ENCODE measurements around the gene CNTNAP3B.
"Not testable (repeated sequence)": the region's sequence is repeated elsewhere in the genome, so short reads cannot be mapped to it uniquely, and the experiment has no call there.

CNTNAP3B gene

GRCh38 chr9:42129073-42129729 lies at the start of gene CNTNAP3B:
Gene CNTNAP3B (minus strand): TSS chr9:42129426. CDS start chr9:42129094, 332 bp downstream.
- in situ Hi-C loops (cut with MboI; ENCODE audit: low pct_unique_long_range_greater_than_20kb, low sequenced_read_pairs, unreplicated experiment); DNase-seq (ENCODE audit: low spot score): not testable (repeated sequence)

DNA sequence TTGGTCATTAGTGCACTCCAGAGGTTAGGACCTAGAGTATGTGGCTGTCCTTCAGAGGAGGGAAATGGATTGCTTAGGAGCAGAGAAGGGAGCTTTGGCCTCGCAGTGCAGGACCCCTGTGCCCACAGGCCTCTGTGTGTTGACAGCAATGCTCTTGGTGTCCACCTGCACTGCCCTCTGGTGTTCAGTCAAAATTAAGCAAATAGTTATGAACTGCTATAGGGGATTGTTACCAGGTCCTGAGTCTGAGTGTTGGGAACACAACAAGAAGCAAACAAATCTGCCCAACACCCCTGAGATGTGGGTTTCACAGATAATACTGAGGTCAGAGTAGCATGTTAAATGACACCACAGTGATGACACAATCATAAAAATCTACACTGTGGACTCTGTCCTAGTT lies 31.1 kb upstream of the CNTNAP3B start:
- DNase-seq (ENCODE audit: low spot score); in situ Hi-C loops (cut with MboI; ENCODE audit: low pct_unique_long_range_greater_than_20kb, low sequenced_read_pairs, unreplicated experiment): not testable (repeated sequence)

DNA sequence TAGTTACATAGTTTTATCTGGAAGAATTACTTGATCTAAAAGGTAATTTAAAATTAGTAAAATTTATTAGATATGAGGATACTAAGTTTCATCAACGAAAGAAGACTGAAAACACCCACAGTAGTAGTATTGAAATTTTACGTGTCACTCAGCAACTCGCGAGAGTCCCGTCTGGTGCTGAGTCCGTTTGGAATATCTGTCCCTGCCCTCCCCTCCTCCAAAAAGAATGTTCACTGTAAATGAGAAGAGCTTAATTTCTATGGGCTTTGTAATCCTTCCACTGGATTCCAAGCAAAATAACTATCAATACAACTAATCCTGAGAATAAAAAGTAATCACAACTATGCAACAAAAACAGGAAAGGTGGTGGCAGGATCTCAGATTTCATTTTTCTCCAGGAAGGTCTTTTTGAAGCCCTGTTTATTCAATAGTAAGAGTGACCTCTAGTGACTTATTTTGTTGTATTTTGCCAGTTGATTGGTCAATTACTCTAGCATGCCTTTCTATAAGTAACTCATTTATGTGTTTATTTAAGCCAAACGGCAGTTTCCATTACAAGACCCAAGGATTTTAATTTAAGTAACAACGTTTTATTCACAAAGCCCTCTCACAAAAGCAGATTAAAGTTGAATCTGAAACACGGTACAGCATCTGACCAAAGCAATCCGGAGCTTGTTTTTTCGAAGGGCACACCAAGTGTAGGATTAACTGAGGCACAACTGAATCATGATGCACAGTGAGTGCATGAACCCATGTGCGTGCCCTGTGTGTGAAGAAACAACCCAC lies 2.0 kb downstream of the CNTNAP3B start:
- DNase-seq (ENCODE audit: low spot score); in situ Hi-C loops (cut with MboI; ENCODE audit: low pct_unique_long_range_greater_than_20kb, low sequenced_read_pairs, unreplicated experiment): not testable (repeated sequence)

DNA sequence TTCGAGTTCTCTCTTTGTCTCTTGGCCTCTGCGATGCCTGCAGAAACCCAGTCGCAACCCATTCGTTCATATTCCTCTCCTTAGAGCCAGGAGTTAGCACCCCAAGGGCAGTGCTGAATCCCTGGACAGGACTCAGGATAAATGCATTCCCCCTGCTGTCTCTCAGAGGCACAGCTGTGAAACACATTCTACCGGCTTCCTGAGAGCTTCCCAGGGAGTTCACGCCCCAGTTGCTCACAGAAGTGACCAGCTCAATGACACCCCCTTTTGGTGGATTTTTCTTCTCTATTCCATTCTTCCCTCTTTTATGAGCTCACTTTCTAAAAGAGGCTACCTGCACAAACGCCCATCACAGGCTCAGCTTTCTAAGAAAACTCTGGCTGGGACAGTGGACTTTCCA lies 8.2 kb downstream of the CNTNAP3B start:
- in situ Hi-C loops (cut with MboI; ENCODE audit: low pct_unique_long_range_greater_than_20kb, low sequenced_read_pairs, unreplicated experiment); DNase-seq (ENCODE audit: low spot score): not testable (repeated sequence)

DNA sequence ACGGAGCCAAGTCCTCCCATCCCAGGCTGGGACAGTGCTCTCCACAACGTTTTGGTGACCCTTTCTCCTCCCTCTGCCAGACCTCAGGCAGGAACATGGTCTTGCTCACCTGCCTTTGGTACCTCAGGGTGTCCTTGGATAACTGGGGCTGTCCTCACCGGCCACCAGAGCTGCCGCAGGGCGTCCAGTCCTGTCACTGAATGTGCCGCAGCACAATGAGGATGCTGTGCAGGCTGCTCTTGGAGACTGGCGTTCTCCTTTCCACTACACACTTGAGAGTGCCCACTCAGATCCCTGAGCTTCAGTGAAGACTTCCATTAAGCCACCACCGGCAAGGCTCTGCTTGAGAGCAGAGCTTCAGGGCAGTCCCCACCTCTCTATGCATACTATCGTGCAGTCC lies 33.3 kb downstream of the CNTNAP3B start:
- DNase-seq (ENCODE audit: low spot score); in situ Hi-C loops (cut with MboI; ENCODE audit: low pct_unique_long_range_greater_than_20kb, low sequenced_read_pairs, unreplicated experiment): not testable (repeated sequence)

DNA sequence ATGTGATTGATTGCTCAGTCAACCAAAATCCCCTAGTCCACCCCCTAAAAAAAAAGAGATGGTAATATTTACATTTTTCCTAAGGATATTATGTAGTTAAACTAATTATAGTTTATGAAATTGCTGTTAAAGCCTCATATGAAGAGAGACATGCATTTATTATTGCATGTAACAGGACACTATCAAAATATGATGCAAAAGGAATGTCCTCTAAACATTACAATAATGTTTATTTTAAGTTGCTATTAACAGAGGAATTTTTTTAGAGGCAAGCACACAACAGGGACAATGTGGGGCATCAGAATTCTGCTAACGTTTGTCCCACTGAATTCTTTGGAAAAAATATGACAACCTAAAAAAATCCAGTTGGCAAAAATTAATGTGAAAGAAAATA lies 44.7 kb downstream of the CNTNAP3B start:
- in situ Hi-C loops (cut with MboI; ENCODE audit: low pct_unique_long_range_greater_than_20kb, low sequenced_read_pairs, unreplicated experiment), result not testable (repeated sequence)

DNA sequence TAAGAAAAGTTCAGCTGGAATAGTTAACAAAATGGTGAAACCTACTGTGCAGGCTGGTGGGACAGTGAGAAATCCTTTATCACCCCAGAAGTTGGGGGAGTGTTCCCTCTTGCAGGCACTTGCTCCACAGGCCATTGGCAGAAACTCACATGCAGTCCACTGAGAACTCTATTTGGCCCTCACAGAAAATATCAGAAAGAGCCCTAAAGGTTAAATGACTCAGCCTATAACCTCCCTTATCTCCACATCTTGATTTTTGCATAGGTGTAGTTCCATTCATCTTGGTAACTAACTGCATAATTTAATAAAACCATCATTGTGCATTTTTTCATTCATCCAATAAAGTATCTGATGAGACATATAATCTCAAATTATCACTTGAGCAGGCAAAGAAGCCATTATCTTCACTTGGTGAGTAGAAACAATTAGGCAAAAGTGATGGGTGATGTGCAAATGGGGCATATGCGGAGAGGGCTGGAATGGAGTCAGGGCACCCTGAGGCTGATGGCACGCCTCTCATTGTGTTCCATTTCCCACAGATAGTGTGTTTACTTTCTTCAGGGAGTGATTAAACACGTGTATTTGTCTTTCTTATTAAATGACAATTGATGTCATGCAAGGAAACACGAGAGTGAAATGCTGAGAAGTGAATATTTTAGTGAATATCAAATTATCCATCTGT lies 45.2 kb downstream of the CNTNAP3B start:
- DNase-seq (ENCODE audit: low spot score); in situ Hi-C loops (cut with MboI; ENCODE audit: low pct_unique_long_range_greater_than_20kb, low sequenced_read_pairs, unreplicated experiment): not testable (repeated sequence)

More for the DNA sequence above, 44.7 kb downstream of the CNTNAP3B start:
- not testable (repeated sequence) for DNase-seq (ENCODE audit: low spot score)

DNA sequence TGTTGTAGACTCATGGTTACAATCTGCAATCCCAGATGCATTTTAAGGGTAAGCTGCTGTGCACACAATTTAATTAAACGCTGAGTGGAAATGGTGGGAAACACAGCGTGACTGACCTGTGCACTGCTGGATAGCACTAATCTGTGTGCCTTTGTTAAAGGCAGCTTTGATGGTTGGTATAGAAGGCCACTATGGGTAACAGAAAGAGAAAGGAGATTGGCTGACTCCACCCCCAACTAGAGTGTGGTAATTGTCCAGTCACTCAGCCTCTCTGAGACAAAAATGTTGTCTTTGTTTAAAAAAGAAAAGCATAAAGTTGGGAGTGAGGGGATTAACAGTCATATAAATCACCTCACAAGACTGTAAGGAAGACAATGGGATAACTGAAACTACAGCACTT lies 48.9 kb downstream of the CNTNAP3B start:
- DNase-seq (ENCODE audit: low spot score); in situ Hi-C loops (cut with MboI; ENCODE audit: low pct_unique_long_range_greater_than_20kb, low sequenced_read_pairs, unreplicated experiment): not testable (repeated sequence)

DNA sequence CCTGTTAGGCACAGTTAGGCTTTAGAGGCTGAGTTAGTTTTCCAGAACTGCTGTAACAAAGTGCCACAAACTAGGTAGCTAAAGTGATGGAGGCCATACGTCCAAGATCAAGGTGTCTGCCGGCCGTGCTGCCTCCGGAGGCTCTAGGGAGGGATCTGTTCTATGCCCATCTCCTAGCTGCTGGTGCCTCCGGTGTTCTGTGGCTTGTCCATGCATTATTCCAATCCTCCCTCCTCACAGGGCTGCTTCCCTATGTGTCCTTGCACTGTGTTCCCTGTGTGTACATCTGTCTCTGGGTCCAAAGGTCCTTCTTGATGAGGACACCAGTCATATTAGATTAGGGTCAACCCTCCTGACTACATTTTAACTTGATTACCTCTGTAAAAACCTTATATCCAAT lies 54.4 kb downstream of the CNTNAP3B start:
- DNase-seq (ENCODE audit: low spot score); in situ Hi-C loops (cut with MboI; ENCODE audit: low pct_unique_long_range_greater_than_20kb, low sequenced_read_pairs, unreplicated experiment): not testable (repeated sequence)

GRCh38 chr9:42071026-42071425 lies 58.2 kb downstream of the CNTNAP3B start:
- DNase-seq (ENCODE audit: low spot score); in situ Hi-C loops (cut with MboI; ENCODE audit: low pct_unique_long_range_greater_than_20kb, low sequenced_read_pairs, unreplicated experiment): not testable (repeated sequence)

DNA sequence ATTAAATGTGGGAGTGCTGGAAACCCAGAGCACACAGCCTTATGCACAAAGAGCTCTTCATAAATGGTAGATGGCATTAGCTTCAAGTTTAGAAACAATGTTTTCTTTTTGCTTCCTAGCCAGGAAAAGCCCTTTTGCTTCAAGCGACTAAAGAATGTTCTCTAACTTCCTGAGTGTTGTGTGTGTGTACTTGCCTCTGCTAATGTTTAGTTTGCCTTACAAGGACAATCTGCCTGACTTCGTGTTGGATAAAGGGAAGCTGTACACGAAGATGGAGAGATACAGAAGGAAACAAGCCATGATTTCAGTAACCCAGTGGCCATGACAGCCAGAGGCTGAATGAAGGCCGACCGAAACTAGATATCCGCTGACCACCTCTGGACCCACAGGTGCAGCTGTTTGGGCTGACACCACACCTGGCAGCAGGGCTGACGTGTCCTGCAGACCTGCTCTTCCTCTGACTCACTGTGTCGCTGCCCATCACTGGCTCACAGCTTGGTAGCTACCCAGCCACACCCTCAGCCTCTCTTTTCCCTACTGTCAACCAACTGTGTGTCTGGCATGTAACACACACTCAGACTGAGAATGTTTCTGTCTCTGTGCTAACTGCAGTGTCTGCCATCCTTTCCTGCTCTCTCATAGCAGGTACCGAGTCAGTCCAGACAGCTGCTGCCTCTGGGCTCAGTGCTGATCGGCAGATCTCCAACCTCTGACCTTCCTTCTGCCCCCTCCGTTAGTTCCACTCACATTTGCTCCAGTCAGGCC lies 59.0 kb downstream of the CNTNAP3B start:
- DNase-seq (ENCODE audit: low spot score); in situ Hi-C loops (cut with MboI; ENCODE audit: low pct_unique_long_range_greater_than_20kb, low sequenced_read_pairs, unreplicated experiment): not testable (repeated sequence)

GRCh38 chr9:42053874-42054273 lies 75.4 kb downstream of the CNTNAP3B start:
- in situ Hi-C loops (cut with MboI; ENCODE audit: low pct_unique_long_range_greater_than_20kb, low sequenced_read_pairs, unreplicated experiment); DNase-seq (ENCODE audit: low spot score): not testable (repeated sequence)

DNA sequence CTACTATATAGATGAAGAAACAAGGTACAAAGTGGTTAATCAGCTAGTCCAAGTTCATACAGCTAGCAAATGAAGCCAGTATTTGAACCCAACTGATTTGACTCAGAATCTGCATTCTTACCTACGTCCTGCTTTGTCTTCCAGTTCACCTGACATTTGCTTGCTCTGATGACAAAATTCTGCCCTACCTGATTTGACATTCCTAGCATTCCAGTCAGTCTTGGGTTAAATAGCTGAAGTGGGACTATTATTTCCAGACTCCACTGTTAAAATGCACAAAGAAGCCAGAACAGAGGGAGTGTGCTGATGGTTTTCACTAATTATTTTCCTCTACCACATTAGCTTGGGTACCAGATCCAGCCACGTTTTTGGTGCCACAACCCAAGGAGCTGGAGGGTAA lies 78.5 kb downstream of the CNTNAP3B start:
- DNase-seq (ENCODE audit: low spot score); in situ Hi-C loops (cut with MboI; ENCODE audit: low pct_unique_long_range_greater_than_20kb, low sequenced_read_pairs, unreplicated experiment): not testable (repeated sequence)

DNA sequence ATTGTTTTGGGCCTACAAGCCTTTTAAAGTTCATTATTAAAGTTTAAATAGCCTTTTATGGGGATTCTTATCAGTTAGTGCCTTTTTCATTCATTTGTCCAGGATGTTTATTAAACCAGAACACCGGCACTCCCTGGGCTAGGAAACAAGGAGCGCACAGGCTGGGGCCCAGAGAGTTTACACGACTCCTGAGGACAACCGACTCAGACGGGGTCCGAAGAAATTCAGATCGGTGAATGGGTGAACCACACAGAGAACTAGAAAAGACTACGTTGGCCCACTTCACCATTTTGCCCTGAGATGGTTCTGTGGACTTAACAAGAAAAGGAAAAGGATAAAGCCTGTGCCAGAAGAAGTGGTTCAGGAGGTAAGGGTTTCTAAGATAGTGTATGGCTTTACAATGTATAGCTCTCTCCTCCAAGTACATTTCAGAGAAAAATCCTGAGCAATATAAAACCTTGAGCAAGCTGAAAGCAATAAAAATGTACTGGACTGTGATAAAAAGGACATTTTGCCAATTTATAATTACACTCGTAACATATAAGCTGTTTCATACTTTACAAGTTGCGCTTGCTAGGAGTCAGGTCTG lies 84.7 kb downstream of the CNTNAP3B start:
- in situ Hi-C loops (cut with MboI; ENCODE audit: low pct_unique_long_range_greater_than_20kb, low sequenced_read_pairs, unreplicated experiment); DNase-seq (ENCODE audit: low spot score): not testable (repeated sequence)

GRCh38 chr9:42033541-42033940 lies 95.7 kb downstream of the CNTNAP3B start:
- in situ Hi-C loops (cut with MboI; ENCODE audit: low pct_unique_long_range_greater_than_20kb, low sequenced_read_pairs, unreplicated experiment), result not testable (repeated sequence)

DNA sequence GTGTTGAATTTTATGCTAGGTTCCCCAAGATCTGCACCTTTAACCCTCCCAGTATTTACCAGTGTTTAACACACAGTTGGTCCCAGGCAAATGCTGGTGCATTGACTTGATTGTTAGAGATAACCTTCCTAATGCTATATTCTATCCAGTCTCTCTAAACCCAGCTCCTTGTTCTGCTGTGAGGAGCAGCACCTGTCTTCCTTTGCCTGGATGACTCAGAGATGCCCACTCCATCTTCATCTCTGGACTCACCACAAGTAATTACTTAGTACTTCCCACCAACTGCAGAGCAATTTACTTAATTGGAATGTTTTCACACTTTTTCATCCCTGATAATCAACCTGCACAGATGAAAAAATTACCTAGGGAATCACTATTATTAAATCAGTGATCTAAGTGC lies 108.6 kb downstream of the CNTNAP3B start:
- DNase-seq (ENCODE audit: low spot score); in situ Hi-C loops (cut with MboI; ENCODE audit: low pct_unique_long_range_greater_than_20kb, low sequenced_read_pairs, unreplicated experiment): not testable (repeated sequence)

More at GRCh38 chr9:42033541-42033940, 95.7 kb downstream of the CNTNAP3B start:
- not testable (repeated sequence) for DNase-seq (ENCODE audit: low spot score)

- in situ Hi-C loops (cut with MboI; ENCODE audit: low pct_unique_long_range_greater_than_20kb, low sequenced_read_pairs, unreplicated experiment); DNase-seq (ENCODE audit: low spot score): not testable (repeated sequence)
Measured at GRCh38 chr9:42018220-42018922, 110.9 kb downstream of the CNTNAP3B start.

All from GM13977 (cell line).